Transverse colon (tissue), 4 donors: ENCODE data around the gene UNC93A. TPM values are rescaled to one million over a fixed set of nuclear protein-coding genes. Genes with fewer than 3 reads are reported as not detected.

Source experiments
- DNase-seq: peaks from one replicate; pipeline ENCODE4 v3.0.0-alpha.2; 2019
- H3K27ac ChIP-seq, 4 donors: fragments of 200-600 bp; sonication (generic); 2 replicates each; pipeline ENCODE4 v1.5.1; 2016 to 2018; ENCODE audit warnings: inconsistent platforms in 4 of 4
- H3K27me3 ChIP-seq: fragments of 200-600 bp; sonication (generic); 2 replicates; pipeline ENCODE4 v1.5.1; 2017; ENCODE audit warnings: inconsistent platforms
- H3K36me3 ChIP-seq, 4 donors: fragments of 200-600 bp; sonication (generic); 2 replicates each; pipeline ENCODE4 v1.5.1; 2017 to 2019; ENCODE audit warnings: inconsistent platforms in 4 of 4
- H3K4me1 ChIP-seq, 4 donors: fragments of 200-600 bp; sonication (generic); 2 replicates each; pipeline ENCODE4 v1.5.1; 2017 to 2020; ENCODE audit warnings: inconsistent platforms in 4 of 4
- H3K4me3 ChIP-seq, 4 donors: fragments of 200-600 bp; sonication (generic); 1 replicate in 1 of 4; 2 replicates in 3 of 4; pipeline versions ENCODE4 v1.5.1 to v1.6.1; 2017 to 2019; ENCODE audit warnings: inconsistent platforms in 4 of 4
- H3K9me3 ChIP-seq, 2 donors: fragments of 200-600 bp; sonication (generic); 2 replicates each; pipeline ENCODE4 v1.5.1; 2017 to 2019; ENCODE audit warnings: inconsistent platforms in 2 of 2
- CTCF ChIP-seq, 5 experiments: fragments of 200-600 bp in 3 of 5; fragments of 450-650 bp in 2 of 5; sonication (generic) in 3 of 5; IDR thresholded peaks; 1 replicate in 2 of 5; 2 replicates in 3 of 5; pipeline ENCODE4 v1.5.1; 2016 to 2017; ENCODE audit warnings: antibody characterized with exemption in 5 of 5, inconsistent platforms in 3 of 5, mild to moderate bottlenecking in 2 of 5, moderate library complexity in 1 of 5
- EP300 ChIP-seq: sonication (generic); formaldehyde crosslinking; IDR thresholded peaks from one replicate; pipeline ENCODE4 v1.6.1; 2017; ENCODE audit warnings: antibody characterized with exemption, low read depth
- POLR2A ChIP-seq: fragments of 450-650 bp; IDR thresholded peaks from one replicate; pipeline ENCODE4 v1.6.1; 2016; ENCODE audit warnings: antibody characterized with exemption, mild to moderate bottlenecking, moderate library complexity
- POLR2AphosphoS5 ChIP-seq, 3 donors: sonication (generic); formaldehyde crosslinking; IDR thresholded peaks; one replicate each; pipeline ENCODE4 v1.6.1; 2016; ENCODE audit warnings: antibody characterized with exemption in 3 of 3
- WGBS, 2 donors: methylation state at CpG; one replicate each; pipeline ENCODE4 v1.1.5; 2018; ENCODE audit warnings: low coverage in 1 of 2; 5-methylcytosine and 5-hydroxymethylcytosine counted together
- in situ Hi-C, 4 donors: fragments of 200-750 bp; cut with MboI; loops; one replicate each; pipeline versions ENCODE4 v1.15.0 to v1.15.1; 2017; ENCODE audit warnings: low sequenced_read_pairs in 3 of 4, low pct_ligation_motif_present in 1 of 4, low pct_unique_long_range_greater_than_20kb in 1 of 4
- intact Hi-C: fragments of 100-400 bp; cut with DNase I; formaldehyde crosslinking; loops from one replicate; pipeline ENCODE4 v1.15.1; 2023; ENCODE audit warnings: low total_unique reads
- total RNA-seq, 4 donors: library from RNA; depleted of rRNA; stranded (reverse); fragments of >200 nt; gene quantifications; one replicate each; pipeline ENCODE4 v1.1.0, GENCODE V29; 2016

Gene UNC93A
- total RNA-seq, 4 donors from 2014 or later = not detected

GRCh38 chr6:167302796-167303195, 11.7 kb downstream of the UNC93A start:
- in situ Hi-C loops = no loop called here
- Histone ChIP-seq H3K4me1 (no peaks in the 10 kb centered on the region), H3K9me3 (no peaks in the 10 kb centered on the region), H3K27ac (no peak overlapping the region), H3K4me3 (no peak overlapping the region), H3K27me3 (no peaks in the 10 kb centered on the region), H3K36me3 (no peaks in the 10 kb centered on the region)
- TF ChIP-seq POLR2AphosphoS5 (IDR thresholded peaks at IDR 0.05) (no peak), EP300 (no peak), POLR2A (no peak), CTCF (IDR thresholded peaks at IDR 0.05) (no peak)
- 83 to 87% methylated on average over 1 to 13 of the region's 13 CpGs for WGBS, 2 donors
- intact Hi-C loops = loop anchor here (10.0 kb wide), 1 partner anchor 818 kb away; no protein-coding TSS in a partner anchor
- DNase-seq = no peak

GRCh38 chr6:167303675-167304625, 12.8 kb downstream of the UNC93A start:
- intact Hi-C loops (loop anchor here (10.0 kb wide), 1 partner anchor 819 kb away; no protein-coding TSS in a partner anchor), in situ Hi-C loops (no loop called here)
- H3K27ac ChIP-seq = no peak overlapping the region
- 70 to 88% methylated on average over 2 to 22 of the region's 22 CpGs for WGBS, 2 donors
- no peaks in the 10 kb centered on the region for H3K27me3 ChIP-seq
- H3K4me3 ChIP-seq = no peak overlapping the region
- no peaks in the 10 kb centered on the region for H3K4me1 ChIP-seq
- no peak for DNase-seq
- TF ChIP-seq EP300 (no peak), POLR2AphosphoS5 (IDR thresholded peaks at IDR 0.05) (no peak), CTCF (IDR thresholded peaks at IDR 0.05) (no peak), POLR2A (no peak)
- H3K9me3 ChIP-seq = no peaks in the 10 kb centered on the region
- H3K36me3 ChIP-seq = no peaks in the 10 kb centered on the region

DNA sequence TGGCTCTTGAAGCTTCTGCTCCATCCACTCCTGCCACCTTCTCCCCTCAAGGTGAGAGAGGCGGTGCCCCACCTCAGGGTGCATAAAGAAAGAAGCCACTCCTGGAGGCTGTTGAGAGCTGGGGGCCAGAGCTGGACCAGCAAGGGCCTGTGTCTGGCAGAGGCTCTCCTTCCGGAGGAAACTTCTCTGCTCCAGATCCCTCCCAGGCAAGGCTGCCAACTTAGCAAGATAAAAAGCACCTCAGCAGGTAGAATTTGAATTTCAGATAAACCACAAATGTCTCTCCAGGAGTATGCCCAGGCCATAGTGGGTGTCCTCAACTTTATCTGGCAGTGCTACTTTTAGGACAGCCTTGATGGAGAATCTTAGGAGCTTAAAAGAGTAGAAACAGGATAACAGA, 13.8 kb downstream of the UNC93A start:
- TF ChIP-seq POLR2A = no peak
- no peak for TF ChIP-seq CTCF (IDR thresholded peaks at IDR 0.05)
- TF ChIP-seq POLR2AphosphoS5 (IDR thresholded peaks at IDR 0.05) = no peak
- 85% methylated on average over 2 of the region's 2 CpGs; no CpG with 5 or more reads in 1 of the 2 donors for WGBS, 2 donors
- H3K27me3 ChIP-seq = no peaks in the 10 kb centered on the region
- H3K4me1 ChIP-seq = no peaks in the 10 kb centered on the region
- no peaks in the 10 kb centered on the region for H3K36me3 ChIP-seq
- in situ Hi-C loops (no loop called here), intact Hi-C loops (loop anchor here (5.0 to 10.0 kb wide), 2 partner anchors 820 to 1033 kb away; no protein-coding TSS in a partner anchor)
- DNase-seq = no peak
- H3K9me3 ChIP-seq = no peaks in the 10 kb centered on the region
- no peak overlapping the region for H3K27ac ChIP-seq
- H3K4me3 ChIP-seq = no peak overlapping the region

DNA sequence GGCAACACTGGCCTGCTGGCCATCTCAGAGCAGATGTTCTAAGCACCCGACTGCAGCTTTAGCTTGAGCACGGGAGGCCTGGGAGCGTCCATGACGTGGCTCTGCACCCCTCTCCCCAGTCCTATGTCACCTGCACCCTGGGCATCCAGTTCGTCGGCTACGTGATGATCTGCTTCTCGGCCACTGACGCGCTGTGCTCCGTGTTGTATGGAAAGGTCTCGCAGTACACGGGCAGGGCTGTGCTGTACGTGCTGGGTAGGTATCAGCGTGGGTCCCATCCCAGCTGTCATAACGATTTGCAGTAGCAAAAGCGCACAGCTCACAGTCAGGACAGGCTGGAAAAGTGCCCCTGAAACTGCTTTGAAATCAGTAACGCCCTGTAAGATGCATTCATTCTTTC, 14.7 kb downstream of the UNC93A start:
- no peak for TF ChIP-seq POLR2A
- TF ChIP-seq EP300 = no peak
- no peak for TF ChIP-seq POLR2AphosphoS5 (IDR thresholded peaks at IDR 0.05)
- TF ChIP-seq CTCF (IDR thresholded peaks at IDR 0.05) = no peak
- 90% methylated on average over 18 of the region's 18 CpGs; no CpG with 5 or more reads in 1 of the 2 donors for WGBS, 2 donors
- no peaks in the 10 kb centered on the region for H3K36me3 ChIP-seq
- in situ Hi-C loops = no loop called here
- no peaks in the 10 kb centered on the region for H3K27me3 ChIP-seq
- H3K4me3 ChIP-seq = no peak overlapping the region
- intact Hi-C loops = loop anchor here (5.0 to 10.0 kb wide), 2 partner anchors 821 to 1033 kb away; no protein-coding TSS in a partner anchor
- H3K27ac ChIP-seq = no peak overlapping the region
- no peak for DNase-seq
- no peaks in the 10 kb centered on the region for H3K4me1 ChIP-seq
- no peaks in the 10 kb centered on the region for H3K9me3 ChIP-seq
